ENCODE results near the gene PCOLCE2. TPM values are rescaled to one million over a fixed set of nuclear protein-coding genes. Genes with fewer than 3 reads are reported as not detected.

Gene PCOLCE2
- total RNA-seq, 1 donor from 2014 or later: 3.8 TPM

DNA sequence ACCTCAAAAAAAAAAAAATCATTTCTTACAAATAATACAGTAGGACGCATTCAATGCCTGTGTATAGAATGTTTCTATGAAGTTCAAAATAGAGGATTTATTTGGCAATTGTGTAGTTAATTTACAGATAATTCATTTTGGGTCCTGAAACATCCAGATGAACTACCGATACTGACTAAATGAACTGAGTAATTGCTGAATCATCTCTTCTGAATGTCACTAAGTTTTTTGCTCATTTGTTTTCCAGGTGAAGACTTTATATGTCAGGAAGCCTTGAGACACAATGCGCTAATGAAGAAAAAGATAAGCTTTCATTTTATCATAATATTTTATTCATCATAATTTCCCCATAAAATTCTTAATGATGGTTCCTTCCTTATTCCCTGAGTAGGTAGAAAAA, 39.7 kb downstream of the PCOLCE2 start:
- Mint-ChIP-seq H3K27me3 (ENCODE audit: unreplicated experiment) (no peaks in the 10 kb centered on the region), H3K9me3 (ENCODE audit: unreplicated experiment) (no peaks in the 10 kb centered on the region), H3K27ac (ENCODE audit: unreplicated experiment) (no peak overlapping the region), H3K4me3 (ENCODE audit: unreplicated experiment) (no peak overlapping the region), H3K4me1 (ENCODE audit: unreplicated experiment) (peaks cover 6% of the 10 kb centered on the region), H3K36me3 (ENCODE audit: unreplicated experiment) (no peaks in the 10 kb centered on the region)
- TF ChIP-seq, protein P1, sequence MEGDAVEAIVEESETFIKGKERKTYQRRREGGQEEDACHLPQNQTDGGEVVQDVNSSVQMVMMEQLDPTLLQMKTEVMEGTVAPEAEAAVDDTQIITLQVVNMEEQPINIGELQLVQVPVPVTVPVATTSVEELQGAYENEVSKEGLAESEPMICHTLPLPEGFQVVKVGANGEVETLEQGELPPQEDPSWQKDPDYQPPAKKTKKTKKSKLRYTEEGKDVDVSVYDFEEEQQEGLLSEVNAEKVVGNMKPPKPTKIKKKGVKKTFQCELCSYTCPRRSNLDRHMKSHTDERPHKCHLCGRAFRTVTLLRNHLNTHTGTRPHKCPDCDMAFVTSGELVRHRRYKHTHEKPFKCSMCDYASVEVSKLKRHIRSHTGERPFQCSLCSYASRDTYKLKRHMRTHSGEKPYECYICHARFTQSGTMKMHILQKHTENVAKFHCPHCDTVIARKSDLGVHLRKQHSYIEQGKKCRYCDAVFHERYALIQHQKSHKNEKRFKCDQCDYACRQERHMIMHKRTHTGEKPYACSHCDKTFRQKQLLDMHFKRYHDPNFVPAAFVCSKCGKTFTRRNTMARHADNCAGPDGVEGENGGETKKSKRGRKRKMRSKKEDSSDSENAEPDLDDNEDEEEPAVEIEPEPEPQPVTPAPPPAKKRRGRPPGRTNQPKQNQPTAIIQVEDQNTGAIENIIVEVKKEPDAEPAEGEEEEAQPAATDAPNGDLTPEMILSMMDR (IDR thresholded peaks at IDR 0.05): no peak
- DNase-seq (ENCODE audit: extremely low spot score, unreplicated experiment): no peak

GRCh38 chr3:142846779-142847577, 41.9 kb downstream of the PCOLCE2 start:
- no peak for DNase-seq (ENCODE audit: extremely low spot score, unreplicated experiment)
- Mint-ChIP-seq H3K27ac (ENCODE audit: unreplicated experiment) (no peak overlapping the region), H3K36me3 (ENCODE audit: unreplicated experiment) (no peaks in the 10 kb centered on the region), H3K27me3 (ENCODE audit: unreplicated experiment) (no peaks in the 10 kb centered on the region), H3K9me3 (ENCODE audit: unreplicated experiment) (no peaks in the 10 kb centered on the region), H3K4me1 (ENCODE audit: unreplicated experiment) (no peaks in the 10 kb centered on the region), H3K4me3 (ENCODE audit: unreplicated experiment) (no peak overlapping the region)
- TF ChIP-seq, protein P1 (IDR thresholded peaks at IDR 0.05): no peak

- no peaks in the 10 kb centered on the region for H3K4me1 Mint-ChIP-seq (ENCODE audit: unreplicated experiment)
- no peaks in the 10 kb centered on the region for H3K9me3 Mint-ChIP-seq (ENCODE audit: unreplicated experiment)
- no peak for DNase-seq (ENCODE audit: extremely low spot score, unreplicated experiment)
- H3K4me3 Mint-ChIP-seq (ENCODE audit: unreplicated experiment): no peak overlapping the region
- TF ChIP-seq, protein P1 (IDR thresholded peaks at IDR 0.05): peak; percentile 55
- no peak overlapping the region for H3K27ac Mint-ChIP-seq (ENCODE audit: unreplicated experiment)
- H3K27me3 Mint-ChIP-seq (ENCODE audit: unreplicated experiment): no peaks in the 10 kb centered on the region
- H3K36me3 Mint-ChIP-seq (ENCODE audit: unreplicated experiment): no peaks in the 10 kb centered on the region
These were observed 44.4 kb downstream of the PCOLCE2 start for GRCh38 chr3:142844339-142844977.

GRCh38 chr3:142839831-142840230, 49.1 kb downstream of the PCOLCE2 start:
- H3K27ac Mint-ChIP-seq (ENCODE audit: unreplicated experiment): no peak overlapping the region
- no peaks in the 10 kb centered on the region for H3K9me3 Mint-ChIP-seq (ENCODE audit: unreplicated experiment)
- no peaks in the 10 kb centered on the region for H3K27me3 Mint-ChIP-seq (ENCODE audit: unreplicated experiment)
- no peak for DNase-seq (ENCODE audit: extremely low spot score, unreplicated experiment)
- peaks cover 5% of the 10 kb centered on the region for H3K36me3 Mint-ChIP-seq (ENCODE audit: unreplicated experiment)
- H3K4me3 Mint-ChIP-seq (ENCODE audit: unreplicated experiment): no peak overlapping the region
- H3K4me1 Mint-ChIP-seq (ENCODE audit: unreplicated experiment): no peaks in the 10 kb centered on the region
- TF ChIP-seq, protein P1 (IDR thresholded peaks at IDR 0.05): no peak

- H3K27ac Mint-ChIP-seq (ENCODE audit: unreplicated experiment): no peak overlapping the region
- no peak overlapping the region for H3K4me3 Mint-ChIP-seq (ENCODE audit: unreplicated experiment)
- H3K9me3 Mint-ChIP-seq (ENCODE audit: unreplicated experiment): no peaks in the 10 kb centered on the region
- TF ChIP-seq, protein P1 (IDR thresholded peaks at IDR 0.05): no peak
- peaks cover 5% of the 10 kb centered on the region for H3K36me3 Mint-ChIP-seq (ENCODE audit: unreplicated experiment)
- no peak for DNase-seq (ENCODE audit: extremely low spot score, unreplicated experiment)
- no peaks in the 10 kb centered on the region for H3K27me3 Mint-ChIP-seq (ENCODE audit: unreplicated experiment)
- H3K4me1 Mint-ChIP-seq (ENCODE audit: unreplicated experiment): no peaks in the 10 kb centered on the region
These were observed 51.4 kb downstream of the PCOLCE2 start for GRCh38 chr3:142837526-142837925.

All from osteocyte (in vitro differentiated cells).